DLD1 (cell line): ENCODE data around the gene RPTOR.

Experiments
- in situ Hi-C: cut with HindIII; loops from 2 replicates; pipeline ENCODE4 v1.10.0; 2017; ENCODE audit warnings: low sequenced_read_pairs

The RPTOR gene

GRCh38 chr17:80979547-80980378 is 435.1 kb downstream of the RPTOR start:
- in situ Hi-C loops, result no loop called here

GRCh38 chr17:80980397-80981061 is 435.9 kb downstream of the RPTOR start:
- in situ Hi-C loops, result no loop called here

- in situ Hi-C loops, result no loop called here
Measured at GRCh38 chr17:80981062-80981902, 436.6 kb downstream of the RPTOR start.

- in situ Hi-C loops, result no loop called here
Measured at GRCh38 chr17:80981929-80982425, 437.3 kb downstream of the RPTOR start.

GRCh38 chr17:80982426-80982974 is 437.9 kb downstream of the RPTOR start:
- in situ Hi-C loops, result no loop called here

GRCh38 chr17:80983545-80983944 is 438.9 kb downstream of the RPTOR start:
- in situ Hi-C loops, result no loop called here

- in situ Hi-C loops, result no loop called here
Measured at GRCh38 chr17:80984749-80985148, 440.1 kb downstream of the RPTOR start.

- in situ Hi-C loops, result no loop called here
Measured at GRCh38 chr17:80986046-80986445, 441.4 kb downstream of the RPTOR start.

GRCh38 chr17:80986816-80987475 is 442.3 kb downstream of the RPTOR start:
- in situ Hi-C loops, result no loop called here

- in situ Hi-C loops, result no loop called here
Measured at GRCh38 chr17:80987941-80988461, 443.4 kb downstream of the RPTOR start.

GRCh38 chr17:80989586-80989913 is 444.9 kb downstream of the RPTOR start:
- in situ Hi-C loops, result no loop called here

GRCh38 chr17:80990921-80991644 is 446.4 kb downstream of the RPTOR start:
- in situ Hi-C loops, result no loop called here

GRCh38 chr17:80991645-80992076 is 447.0 kb downstream of the RPTOR start, which contains the start of gene CHMP6:
TSS of gene CHMP6 (plus strand) at chr17:80991841. CDS start at chr17:80991919, 78 bp downstream.
- in situ Hi-C loops, result no loop called here

GRCh38 chr17:80992077-80992947 is 447.7 kb downstream of the RPTOR start:
- in situ Hi-C loops, result no loop called here

- in situ Hi-C loops, result no loop called here
Measured at GRCh38 chr17:80992948-80993624, 448.4 kb downstream of the RPTOR start.

- in situ Hi-C loops, result no loop called here
Measured at GRCh38 chr17:80995131-80995530, 450.5 kb downstream of the RPTOR start.

GRCh38 chr17:80996422-80997305 is 452.0 kb downstream of the RPTOR start:
- in situ Hi-C loops, result no loop called here
